Measurements from ENCODE around the gene OBP2B.

GRCh38 chr9:133256686-133257091, 47.6 kb upstream of the OBP2B start:
- TF ChIP-seq CTCF (IDR thresholded peaks at IDR 0.05) (no peak), POLR2A (IDR thresholded peaks at IDR 0.05) (no peak)

Data from heart left ventricle (tissue), 13 donors.